BLaER1 treated with 17β-estradiol and CSF1 and Interleukin-3, amounts not matched to agents 10 nM and 100 nM (cell line): ENCODE results near the gene JTB.
"Not testable (repeated sequence)": the region's sequence is repeated elsewhere in the genome, so short reads cannot be mapped to it uniquely, and the experiment has no call there.

ENCODE experiments used
- H3K27ac ChIP-seq, 11 experiments: shearing (Covaris generic); formaldehyde crosslinking; 2 replicates each; pipeline ENCODE4 v1.8.1; 2022
- H3K27me3 ChIP-seq, 11 experiments: shearing (Covaris generic); formaldehyde crosslinking; 2 replicates each; pipeline ENCODE4 v1.8.1; 2022
- H3K36me3 ChIP-seq, 11 experiments: shearing (Covaris generic); formaldehyde crosslinking; 2 replicates each; pipeline ENCODE4 v1.8.1; 2022
- H3K4me1 ChIP-seq, 10 experiments: shearing (Covaris generic); formaldehyde crosslinking; 2 replicates each; pipeline ENCODE4 v1.8.1; 2022
- H3K4me2 ChIP-seq, 11 experiments: shearing (Covaris generic); formaldehyde crosslinking; 2 replicates each; pipeline ENCODE4 v1.8.1; 2022
- H3K4me3 ChIP-seq, 10 experiments: shearing (Covaris generic); formaldehyde crosslinking; 2 replicates each; pipeline ENCODE4 v1.8.1; 2022
- H3K9ac ChIP-seq, 11 experiments: shearing (Covaris generic); formaldehyde crosslinking; 2 replicates each; pipeline ENCODE4 v1.8.1; 2022
- H3K9me3 ChIP-seq, 11 experiments: shearing (Covaris generic); formaldehyde crosslinking; replicated peaks in 1 of 11; 2 replicates each; pipeline ENCODE4 v1.8.1; 2022
- H4K20me1 ChIP-seq, 11 experiments: shearing (Covaris generic); formaldehyde crosslinking; 2 replicates each; pipeline ENCODE4 v1.8.1; 2022
- Cebpa-rat ChIP-seq, 11 experiments: shearing (Covaris generic); IDR thresholded peaks; 2 replicates each; pipeline ENCODE4 v1.8.1; 2022

JTB gene

GRCh38 chr1:153977250-153978240 lies at the start of gene JTB:
TSS of gene JTB (minus strand) at chr1:153977674. CDS start at chr1:153977252, 422 bp downstream.
- peak within 1 kb of the TSS; percentile 82 to 99 (median 93) for H3K4me2 ChIP-seq
- H4K20me1 ChIP-seq, result peaks cover 0 to 16% (median 0%) of the 10 kb centered on the region in 11 experiments; a peak in 4 of 22 replicates
- H3K4me1 ChIP-seq, result peaks cover 31 to 70% (median 67%) of the 10 kb centered on the region in 10 experiments
- H3K9ac ChIP-seq, result peak within 1 kb of the TSS; percentile 89 to 96 (median 91)
- no peaks in the 10 kb centered on the region for H3K9me3 ChIP-seq
- H3K4me3 ChIP-seq, result peak within 1 kb of the TSS; percentile 83 to 98 (median 94)
- no peak for TF ChIP-seq Cebpa-rat (IDR thresholded peaks at IDR 0.05)
- peaks cover 27 to 70% (median 64%) of the 10 kb centered on the region in 11 experiments for H3K36me3 ChIP-seq
- peak within 1 kb of the TSS; percentile 84 to 94 (median 88) for H3K27ac ChIP-seq
- H3K27me3 ChIP-seq, result no peaks in the 10 kb centered on the region

- Histone ChIP-seq H3K4me2 (no peak overlapping the region), H3K4me1 (no peaks in the 10 kb centered on the region), H3K27ac (no peak overlapping the region), H3K27me3 (no peaks in the 10 kb centered on the region), H3K9me3 (no peaks in the 10 kb centered on the region), H4K20me1 (no peaks in the 10 kb centered on the region), H3K4me3 (no peak overlapping the region), H3K9ac (no peak overlapping the region), H3K36me3 (no peaks in the 10 kb centered on the region)
- TF ChIP-seq Cebpa-rat (IDR thresholded peaks at IDR 0.05), result no peak
Observed at GRCh38 chr1:154019940-154020339, 42.5 kb upstream of the JTB start.

- H3K9me3 ChIP-seq, result no peaks in the 10 kb centered on the region
- H3K4me2 ChIP-seq, result no peak overlapping the region
- no peak for TF ChIP-seq Cebpa-rat (IDR thresholded peaks at IDR 0.05)
- H3K9ac ChIP-seq, result no peak overlapping the region
- H3K27ac ChIP-seq, result no peak overlapping the region
- H3K27me3 ChIP-seq, result no peaks in the 10 kb centered on the region
- no peaks in the 10 kb centered on the region for H3K36me3 ChIP-seq
- H3K4me3 ChIP-seq, result no peak overlapping the region
- H4K20me1 ChIP-seq, result no peaks in the 10 kb centered on the region
- no peaks in the 10 kb centered on the region; a peak in 1 of 20 replicates for H3K4me1 ChIP-seq
Observed at GRCh38 chr1:154019269-154019668, 41.8 kb upstream of the JTB start.

GRCh38 chr1:154014154-154014907 lies 36.9 kb upstream of the JTB start:
- H3K27ac ChIP-seq, result no peak overlapping the region
- no peak overlapping the region for H3K9ac ChIP-seq
- H4K20me1 ChIP-seq, result no peaks in the 10 kb centered on the region
- TF ChIP-seq Cebpa-rat (IDR thresholded peaks at IDR 0.05), result no peak
- no peaks in the 10 kb centered on the region; a peak in 1 of 20 replicates for H3K4me1 ChIP-seq
- no peak overlapping the region for H3K4me3 ChIP-seq
- no peaks in the 10 kb centered on the region for H3K9me3 ChIP-seq
- H3K27me3 ChIP-seq, result no peaks in the 10 kb centered on the region
- H3K4me2 ChIP-seq, result no peak overlapping the region
- H3K36me3 ChIP-seq, result no peaks in the 10 kb centered on the region

GRCh38 chr1:154012543-154012942 lies 35.1 kb upstream of the JTB start:
- H3K27ac ChIP-seq, H4K20me1 ChIP-seq, H3K4me1 ChIP-seq, H3K4me2 ChIP-seq, H3K36me3 ChIP-seq, H3K4me3 ChIP-seq, H3K9ac ChIP-seq, H3K9me3 ChIP-seq, H3K27me3 ChIP-seq: not testable (repeated sequence)

- Histone ChIP-seq H3K4me1 (no peaks in the 10 kb centered on the region; a peak in 1 of 20 replicates), H3K9ac (no peak overlapping the region), H3K4me3 (no peak overlapping the region), H3K36me3 (no peaks in the 10 kb centered on the region), H3K4me2 (no peak overlapping the region), H3K27ac (no peak overlapping the region), H3K27me3 (no peaks in the 10 kb centered on the region), H3K9me3 (no peaks in the 10 kb centered on the region), H4K20me1 (no peaks in the 10 kb centered on the region)
- TF ChIP-seq Cebpa-rat (IDR thresholded peaks at IDR 0.05), result no peak
Observed at GRCh38 chr1:154012129-154012528, 34.7 kb upstream of the JTB start.

- Histone ChIP-seq H4K20me1 (no peaks in the 10 kb centered on the region), H3K4me1 (no peaks in the 10 kb centered on the region), H3K9ac (no peak overlapping the region), H3K4me3 (no peak overlapping the region), H3K9me3 (no peaks in the 10 kb centered on the region), H3K4me2 (no peak overlapping the region), H3K27me3 (no peaks in the 10 kb centered on the region), H3K36me3 (peaks cover 0 to 3% (median 0%) of the 10 kb centered on the region in 11 experiments; a peak in 1 of 22 replicates), H3K27ac (no peak overlapping the region)
- TF ChIP-seq Cebpa-rat (IDR thresholded peaks at IDR 0.05), result no peak
Observed at GRCh38 chr1:154006136-154006535, 28.7 kb upstream of the JTB start.

GRCh38 chr1:154000420-154000819 lies 22.9 kb upstream of the JTB start:
- Histone ChIP-seq H3K9me3 (no peaks in the 10 kb centered on the region), H3K27ac (no peak overlapping the region), H3K27me3 (no peaks in the 10 kb centered on the region), H3K4me2 (no peak overlapping the region; a peak in 2 of 22 replicates), H4K20me1 (peaks cover 0 to 11% (median 0%) of the 10 kb centered on the region in 11 experiments; a peak in 3 of 22 replicates), H3K4me1 (peaks cover 0 to 7% (median 0%) of the 10 kb centered on the region in 10 experiments; a peak in 4 of 20 replicates), H3K36me3 (peaks cover under 1 to 7% (median 5%) of the 10 kb centered on the region in 11 experiments; a peak in 14 of 22 replicates), H3K4me3 (no peak overlapping the region), H3K9ac (no peak overlapping the region)
- TF ChIP-seq Cebpa-rat (IDR thresholded peaks at IDR 0.05), result no peak

- not testable (repeated sequence) for H3K27me3 ChIP-seq
Observed at GRCh38 chr1:153996882-153997281, 19.4 kb upstream of the JTB start.

More at GRCh38 chr1:153996882-153997281, 19.4 kb upstream of the JTB start:
- Histone ChIP-seq H3K4me1 (peaks cover 11 to 36% (median 22%) of the 10 kb centered on the region in 10 experiments), H4K20me1 (peaks cover 12 to 47% (median 30%) of the 10 kb centered on the region in 11 experiments; a peak in 16 of 22 replicates), H3K36me3 (peaks cover 34 to 42% (median 40%) of the 10 kb centered on the region in 11 experiments)
- not testable (repeated sequence) for H3K9ac ChIP-seq, H3K4me2 ChIP-seq, H3K27ac ChIP-seq, H3K4me3 ChIP-seq, H3K9me3 ChIP-seq
